Renal cortex interstitium (tissue), 11 donors: ENCODE data around the gene MYO3B. TPM values are rescaled to one million over a fixed set of nuclear protein-coding genes. Genes with fewer than 3 reads are reported as not detected.
A peak's percentile ranks its signal among the peaks of the same experiment; 100 is the strongest.

Experiments used
- DNase-seq, 11 donors: peaks; one replicate each; pipeline ENCODE4 v3.0.0-alpha.2; 2013; ENCODE audit warnings: low read depth in 9 of 11, low spot score in 4 of 11; ENCODE audit errors: extremely low read depth in 1 of 11
- polyA plus RNA-seq, 3 donors: library from polyadenylated mRNA; unstranded; fragments of 120-200 nt; gene quantifications; one replicate each; pipeline ENCODE4 v1.2.1, GENCODE V29; 2013; ENCODE audit not compliant: insufficient read length in 3 of 3

MYO3B gene
- polyA plus RNA-seq, 3 donors = 6.1 to 9.9 (median 6.6) TPM

DNA sequence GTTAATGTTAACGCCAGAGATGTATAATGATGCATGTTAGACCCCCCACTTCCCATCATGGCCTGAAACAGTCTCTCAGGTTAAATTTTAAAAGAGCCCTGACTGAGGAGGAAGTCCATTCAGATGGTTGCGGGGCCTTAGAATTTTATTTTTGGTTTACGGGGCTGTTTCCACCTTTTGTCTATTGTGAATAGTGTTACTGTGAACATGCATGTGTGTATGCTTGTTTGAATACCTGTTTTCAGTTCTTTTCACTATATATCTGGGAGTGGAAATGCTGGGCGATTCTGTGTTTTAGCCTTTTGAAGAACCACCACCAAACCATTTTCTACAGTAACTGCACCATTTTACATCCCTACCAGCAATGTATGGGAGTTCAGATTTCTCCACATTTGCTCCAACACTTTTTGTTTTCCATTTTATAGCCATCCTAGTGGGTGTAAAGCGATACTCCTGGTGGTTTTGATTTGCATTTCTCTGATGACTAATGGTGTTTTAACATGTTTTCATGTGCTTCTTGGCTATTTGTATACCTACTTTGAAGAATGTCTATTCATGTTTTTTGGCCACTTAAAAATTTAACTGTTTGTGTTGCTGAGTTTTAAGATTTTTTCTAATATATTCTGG lies 133.0 kb downstream of the MYO3B start:
- DNase-seq = no peak

DNA sequence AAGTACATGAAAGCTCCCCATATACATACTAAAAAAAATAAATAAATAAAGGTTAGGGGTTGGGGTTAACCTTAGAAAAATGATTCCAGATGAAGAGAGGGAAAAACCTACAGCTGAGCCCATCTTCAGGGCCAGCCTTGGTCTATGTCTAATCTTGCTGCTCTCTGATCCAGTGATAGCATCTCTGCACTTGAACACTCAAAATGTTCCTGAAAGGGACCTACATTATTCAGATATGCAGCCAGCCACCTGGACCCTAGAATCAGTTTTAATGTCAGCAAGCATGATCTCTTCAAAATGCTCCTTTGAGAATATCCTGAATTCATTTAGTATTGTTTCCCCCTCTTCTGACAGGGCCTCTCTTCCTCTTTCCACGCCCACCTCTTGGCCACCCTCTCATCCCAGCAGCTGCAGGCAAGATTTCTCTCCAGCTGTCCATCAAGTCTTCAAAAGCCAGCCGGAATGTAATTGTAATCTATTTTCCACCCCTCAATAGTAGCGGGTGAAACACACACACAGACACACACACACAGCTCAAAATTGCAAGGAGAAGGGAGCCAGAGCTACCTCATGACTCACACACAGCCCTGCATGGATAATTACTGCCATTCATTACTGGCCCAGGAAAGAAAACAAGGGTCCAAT lies 135.5 kb downstream of the MYO3B start:
- DNase-seq = no peak

DNA sequence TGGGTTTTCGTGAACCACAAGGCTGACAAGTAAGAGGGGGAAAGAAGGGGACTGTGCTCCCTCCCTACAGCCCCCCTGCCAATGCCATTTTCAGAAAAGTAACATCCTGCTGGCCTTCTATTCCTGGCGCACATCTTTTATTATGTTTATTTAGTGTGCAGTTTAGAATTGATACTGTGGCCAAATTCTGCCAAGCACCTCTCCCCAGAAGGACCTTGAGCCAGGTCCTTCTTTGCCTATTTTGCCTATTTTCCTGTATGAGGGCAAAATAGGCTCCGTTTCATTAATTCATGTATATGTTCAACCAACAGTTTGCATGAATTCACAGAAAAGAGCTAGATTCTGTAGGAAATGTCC lies 136.0 kb downstream of the MYO3B start:
- DNase-seq = no peak

DNA sequence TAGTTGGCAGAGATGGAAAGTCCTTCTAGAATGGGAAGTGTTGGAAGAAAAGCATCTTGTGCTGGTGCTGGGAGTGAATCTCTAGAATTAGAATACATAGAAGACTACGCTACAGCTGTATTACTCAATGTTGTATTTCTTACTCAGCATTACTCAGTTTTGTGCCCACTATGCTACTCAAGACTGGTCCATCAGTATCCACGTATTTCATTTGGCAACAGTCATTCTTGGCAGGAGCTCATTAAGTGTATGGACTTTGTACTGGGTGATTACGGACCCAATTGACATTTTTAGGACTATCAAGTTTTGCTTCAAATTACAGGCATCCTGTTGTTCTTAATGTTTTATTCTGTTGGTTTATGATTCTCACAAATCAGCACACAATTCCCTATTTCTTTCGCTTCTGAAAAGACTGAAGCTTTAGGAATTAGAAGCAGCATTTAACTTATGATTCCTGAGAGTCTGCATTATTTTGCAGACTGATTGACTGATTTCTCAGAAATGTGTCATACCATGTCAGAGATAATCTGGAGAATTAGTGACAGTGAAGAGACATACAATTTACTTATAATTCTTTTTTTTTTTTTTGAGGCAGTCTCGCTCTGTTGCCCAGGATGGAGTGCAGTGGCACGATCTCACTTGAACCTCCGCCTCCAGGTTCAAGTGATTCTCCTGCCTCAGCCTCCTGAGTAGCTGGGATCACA lies 136.9 kb downstream of the MYO3B start:
- no peak for DNase-seq

DNA sequence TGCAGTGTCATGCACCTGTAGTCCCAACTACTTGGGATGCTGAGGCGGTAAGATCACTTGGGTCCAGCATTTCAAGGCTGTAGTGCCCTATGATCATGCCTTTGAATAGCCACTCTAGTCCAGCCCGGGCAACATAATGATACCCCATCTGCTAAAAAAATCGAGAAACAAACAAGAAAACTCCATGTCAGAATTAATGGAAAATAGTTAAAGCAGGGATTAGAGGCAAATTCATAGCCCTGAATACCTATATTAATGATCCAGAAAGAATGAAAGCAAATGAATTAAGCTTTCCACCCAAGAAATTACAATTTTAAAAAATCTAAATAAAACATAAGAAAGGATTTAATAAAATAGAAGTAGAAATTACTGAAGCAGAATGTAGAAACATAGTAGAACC lies 143.0 kb downstream of the MYO3B start:
- no peak for DNase-seq

DNA sequence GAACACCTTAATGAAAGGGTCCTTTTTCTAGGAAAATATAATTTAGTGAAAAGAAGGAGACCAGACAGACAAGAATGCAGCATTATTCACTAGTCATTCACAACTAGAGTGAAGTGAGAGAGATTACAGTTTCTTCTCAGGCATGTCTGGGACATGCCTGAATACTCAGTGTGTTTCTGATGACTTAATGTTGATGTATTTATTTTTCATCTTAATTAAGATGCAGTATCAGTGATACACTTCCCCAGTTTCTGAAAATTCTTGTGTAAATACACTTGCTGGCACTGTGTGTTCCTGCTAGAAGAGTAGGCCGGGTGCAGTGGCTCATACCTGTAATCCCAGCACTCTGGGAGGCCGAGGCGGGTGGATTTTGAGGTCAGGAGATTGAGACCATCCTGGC lies 143.6 kb downstream of the MYO3B start:
- no peak for DNase-seq

DNA sequence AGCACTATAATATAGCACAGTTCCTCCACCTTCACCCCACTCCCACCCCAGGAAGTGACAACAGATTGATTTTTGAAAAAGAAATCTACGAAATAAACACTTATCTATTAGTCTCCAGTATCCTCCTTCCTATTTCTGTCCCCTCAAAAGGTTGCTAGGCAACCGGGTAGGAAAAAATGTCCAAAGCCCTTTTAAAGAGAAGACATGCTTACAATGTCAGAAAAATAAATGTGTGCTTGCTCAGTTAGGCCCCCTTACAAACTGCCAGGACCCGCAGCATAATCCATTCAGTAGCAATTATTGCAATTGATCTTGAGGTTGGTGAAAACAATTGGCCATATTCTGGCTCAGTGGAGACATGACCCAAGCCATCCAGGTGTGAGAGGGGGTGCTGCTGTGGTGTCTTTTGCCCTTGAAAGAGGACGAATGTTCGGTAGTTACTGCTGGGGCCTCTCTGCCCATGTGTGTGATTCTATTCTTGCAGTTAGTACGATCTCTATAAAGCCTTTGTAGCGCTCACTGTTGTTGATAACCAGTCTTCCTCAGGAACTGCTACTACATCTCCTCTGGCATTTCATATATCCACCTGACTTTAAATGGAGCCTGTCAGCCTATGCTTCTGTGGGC lies 144.3 kb downstream of the MYO3B start:
- no peak for DNase-seq

DNA sequence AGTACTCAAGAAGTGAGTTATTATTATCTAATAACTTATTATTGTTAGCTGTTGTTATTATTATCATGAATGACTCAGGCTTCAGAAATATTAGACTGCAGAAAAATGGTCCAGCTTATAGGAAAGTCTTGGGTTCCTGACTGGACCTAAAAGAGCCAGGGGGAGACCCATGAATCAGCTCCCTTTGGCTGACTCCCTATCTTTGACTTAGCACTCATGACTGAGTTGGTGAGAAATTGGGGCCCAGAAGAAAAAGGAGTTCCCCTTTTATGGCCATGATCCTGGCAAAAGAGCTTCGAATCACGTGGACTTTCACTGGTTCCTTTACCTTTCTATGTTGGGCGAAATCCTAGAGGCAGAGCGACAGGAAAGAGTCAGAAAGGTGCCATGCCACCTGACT lies 145.8 kb downstream of the MYO3B start:
- DNase-seq = no peak

DNA sequence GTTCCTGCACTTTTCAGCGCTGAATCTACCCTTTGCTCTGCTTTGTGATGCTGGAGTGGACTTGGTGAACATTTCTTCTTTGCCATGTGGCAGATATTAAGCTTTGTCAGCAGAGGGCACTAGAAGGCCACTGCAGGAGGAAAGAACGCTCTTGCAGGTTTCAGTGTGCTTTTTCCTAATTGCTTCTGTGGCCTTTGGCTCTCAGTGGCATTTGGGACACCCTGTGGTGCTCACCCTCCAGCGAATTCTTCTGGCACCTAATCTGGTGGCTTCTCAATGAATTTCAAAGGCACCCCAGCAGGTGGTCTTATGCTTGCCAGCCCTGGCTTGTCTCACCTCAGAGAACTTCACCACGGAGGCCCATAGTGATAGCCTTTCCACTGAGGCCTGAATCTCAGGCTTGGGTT lies 146.7 kb downstream of the MYO3B start:
- peak in 9 of 11 donors; percentile 7 to 36 (median 19) for DNase-seq

DNA sequence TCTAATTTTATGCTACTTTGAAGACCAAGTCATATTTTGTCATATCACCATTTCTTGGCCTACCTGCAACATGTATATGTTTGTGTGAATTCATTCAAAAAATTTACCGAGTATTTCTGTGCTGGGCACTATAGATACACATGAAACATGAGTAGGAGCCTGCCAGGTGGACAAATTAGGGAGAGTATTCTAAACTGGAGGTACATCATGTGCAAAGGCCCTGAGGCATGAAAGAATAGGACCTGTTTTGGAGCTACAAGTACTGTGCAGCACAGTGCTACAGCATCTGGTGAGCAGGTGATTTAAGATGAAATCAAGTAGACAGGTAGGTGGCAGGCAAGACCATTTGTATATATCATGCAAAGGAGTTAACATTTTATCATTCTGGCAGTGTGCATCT lies 152.9 kb downstream of the MYO3B start:
- no peak for DNase-seq

DNA sequence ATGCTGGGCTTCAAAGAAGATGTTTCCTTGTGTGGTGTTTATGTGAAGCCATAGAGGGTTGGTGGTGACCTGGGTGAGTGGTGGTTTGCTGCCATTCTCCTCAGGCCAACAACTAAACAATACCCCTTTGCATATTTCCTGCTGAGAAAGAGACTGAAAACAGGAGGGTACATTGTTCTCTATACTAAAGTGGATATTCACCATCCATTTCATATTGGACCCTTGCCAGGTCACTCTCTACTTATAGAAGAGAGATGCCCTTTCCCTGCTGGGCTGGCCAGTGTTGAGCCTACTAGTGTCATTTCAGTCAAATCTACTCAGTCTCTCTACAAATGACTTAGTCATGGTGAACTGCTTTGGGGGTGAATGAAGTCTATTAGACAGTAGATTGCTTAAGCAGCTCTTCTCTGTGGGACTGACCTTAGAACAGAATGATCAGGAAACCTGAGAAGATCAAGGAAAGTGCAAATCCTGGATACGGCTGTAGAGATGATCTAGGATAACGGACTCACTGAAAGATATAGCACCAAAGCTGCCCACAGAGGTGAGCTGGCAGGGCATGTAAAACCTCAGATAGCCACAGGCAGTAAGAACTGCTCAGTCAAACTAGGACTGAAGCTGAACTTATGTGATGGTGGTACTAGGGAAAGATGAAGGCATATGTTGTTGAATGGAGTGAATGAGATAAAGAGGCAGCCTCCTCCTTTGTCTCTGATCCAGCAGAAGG lies 154.9 kb downstream of the MYO3B start:
- no peak for DNase-seq

DNA sequence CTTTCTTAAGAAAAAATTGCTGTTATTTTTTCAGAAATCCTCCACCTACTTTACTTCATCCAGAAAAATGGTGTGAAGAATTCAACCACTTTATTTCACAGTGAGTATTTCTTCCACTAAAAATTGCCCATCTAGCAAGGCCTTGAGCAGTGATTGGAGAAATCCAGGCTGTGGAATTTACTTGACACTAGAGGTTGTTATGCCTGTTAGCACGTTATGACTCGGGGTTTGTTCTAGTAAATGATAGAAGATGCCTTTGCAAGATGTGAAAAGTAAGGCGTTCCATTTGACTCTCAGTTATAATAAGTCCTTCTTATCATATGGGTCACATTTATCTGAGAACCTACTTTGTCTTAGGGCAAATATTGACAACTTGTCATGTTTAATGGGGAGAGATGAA lies 157.4 kb downstream of the MYO3B start:
- DNase-seq = no peak

DNA sequence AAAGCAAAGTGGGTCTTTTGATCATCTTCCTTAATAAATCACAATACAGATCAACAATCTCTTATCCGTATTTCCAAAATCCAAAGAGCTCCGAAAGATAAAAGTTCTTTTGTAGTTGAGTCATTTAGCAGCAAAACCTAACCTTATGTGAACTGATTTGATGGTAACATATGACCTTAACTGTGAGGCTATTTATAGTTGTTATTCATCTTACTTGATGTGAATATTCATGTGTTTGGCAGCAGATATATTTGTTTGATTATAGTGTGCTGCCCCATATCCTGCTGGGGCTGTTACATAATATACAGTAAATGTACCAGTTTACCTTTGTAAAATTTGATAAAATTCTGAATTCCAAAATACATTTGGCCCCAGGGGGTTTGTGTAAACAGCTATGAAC lies 158.5 kb downstream of the MYO3B start:
- DNase-seq = no peak

DNA sequence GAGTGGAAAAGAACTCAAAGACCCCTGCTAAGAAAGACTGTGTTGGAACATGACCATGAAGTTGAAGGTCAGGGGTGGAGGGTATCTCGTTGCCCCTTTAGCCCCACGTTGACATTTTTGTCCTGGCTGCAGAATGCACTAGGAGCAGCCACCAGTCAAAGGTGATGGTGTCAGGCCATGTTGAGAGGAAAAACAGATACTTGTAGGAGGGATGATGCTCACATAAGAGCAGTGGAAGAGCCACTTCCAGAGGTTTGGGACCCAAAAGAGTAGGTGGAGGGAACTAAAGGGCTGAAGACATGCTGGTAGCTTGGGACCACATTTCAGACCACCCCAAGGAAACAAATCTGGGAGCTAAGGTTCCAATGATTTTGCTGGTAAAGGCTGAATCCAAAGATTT lies 159.0 kb downstream of the MYO3B start:
- DNase-seq = no peak

DNA sequence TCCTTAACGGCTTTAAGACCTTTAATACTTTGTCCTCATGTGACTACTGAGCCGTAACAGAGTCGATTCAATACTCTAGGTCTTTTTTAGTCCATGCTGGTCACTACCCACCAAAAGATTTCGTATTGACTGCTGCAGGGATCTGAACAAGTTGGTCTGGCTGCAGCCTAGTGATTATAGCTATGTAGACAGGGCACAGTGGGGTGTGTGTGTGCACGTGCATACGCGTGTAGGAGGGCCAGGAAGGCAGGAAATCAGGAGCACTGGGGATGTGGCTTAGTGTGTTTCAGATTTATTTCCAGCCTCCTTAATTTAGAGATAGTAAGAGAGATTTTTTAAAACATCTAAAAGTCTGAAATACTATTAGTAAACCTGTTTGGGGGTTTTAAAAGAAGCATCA lies 161.4 kb downstream of the MYO3B start:
- DNase-seq = no peak

DNA sequence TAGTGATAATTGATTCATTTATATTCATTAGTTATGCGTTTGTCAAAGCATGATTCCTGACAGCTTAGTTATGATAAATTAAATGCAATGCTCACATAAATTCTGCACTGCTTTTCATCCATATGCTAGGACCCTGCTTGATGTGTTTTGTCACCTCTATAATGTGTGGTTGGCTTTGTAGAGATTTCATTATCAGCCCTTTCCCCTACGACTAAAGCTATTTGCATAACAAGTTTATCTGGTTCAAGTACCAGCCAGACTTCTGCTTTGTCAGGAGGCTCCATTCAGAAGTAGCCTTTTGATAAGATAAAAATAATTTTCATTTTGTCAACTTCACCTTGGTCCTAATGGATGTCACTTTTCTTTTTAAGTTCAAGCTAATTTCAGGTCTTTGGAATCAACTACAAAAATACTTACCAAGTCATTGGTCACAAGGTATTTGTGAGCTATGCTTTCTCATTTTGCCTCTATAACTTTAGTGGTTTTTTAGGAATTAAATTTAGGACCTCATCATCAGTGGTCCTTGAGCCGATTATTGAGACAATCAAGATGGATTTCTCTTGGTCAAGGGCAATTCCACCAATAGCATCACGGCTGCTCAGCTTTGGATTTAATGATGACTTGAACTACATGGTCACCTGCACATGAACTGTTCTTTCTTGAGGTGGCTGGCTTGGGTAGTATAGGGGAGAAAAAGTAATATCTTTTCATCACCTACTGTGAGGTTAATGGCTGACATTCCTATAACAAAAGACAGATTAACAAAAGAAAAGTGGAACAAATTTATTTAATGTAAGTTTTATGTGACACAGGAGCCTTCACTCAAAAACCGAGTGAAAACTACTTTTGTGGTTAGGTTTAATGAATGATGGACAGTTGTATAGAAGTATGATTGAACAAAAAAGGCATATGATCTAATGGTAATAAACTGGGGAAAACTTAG lies 162.1 kb downstream of the MYO3B start:
- DNase-seq = peak in 1 of 11 donors; percentile 11

DNA sequence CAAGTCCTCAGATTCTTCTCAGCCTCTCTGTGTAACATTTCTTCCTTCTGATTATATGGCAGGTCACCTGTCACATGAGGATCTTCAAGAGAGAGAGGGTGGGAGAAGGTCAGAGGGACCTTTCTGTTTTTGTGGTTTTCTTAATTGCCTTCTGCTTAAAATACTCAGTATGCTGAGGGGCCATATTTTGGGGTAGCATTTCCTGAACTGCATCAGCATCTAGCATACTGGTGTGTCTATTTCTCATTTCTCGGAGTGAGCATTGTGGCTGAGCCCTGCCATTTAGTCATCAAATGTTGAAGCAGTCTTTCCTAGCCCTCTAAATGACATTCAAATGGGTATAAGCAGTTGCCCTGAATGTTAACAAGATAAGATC lies 162.7 kb downstream of the MYO3B start:
- no peak for DNase-seq
